CD4-positive, alpha-beta memory T cell (primary cell): ENCODE data around the gene OR4D1. TPM values are rescaled to one million over a fixed set of nuclear protein-coding genes. Genes with fewer than 3 reads are reported as not detected.
"Not testable (repeated sequence)": the region's sequence is repeated elsewhere in the genome, so short reads cannot be mapped to it uniquely, and the experiment has no call there.

ENCODE experiments used
- CTCF ChIA-PET: fragments of 350-600 bp; sonication (Branson Sonifier 250); formaldehyde crosslinking; loops from one replicate; lab custom pipeline; 2021; ENCODE audit warnings: inconsistent platforms; ENCODE audit not compliant: partially characterized antibody; lab: Charles Lee
- POLR2A ChIA-PET: fragments of 350-600 bp; sonication (Branson Sonifier 250); formaldehyde crosslinking; loops from one replicate; lab custom pipeline; 2021; ENCODE audit not compliant: partially characterized antibody; lab: Charles Lee
- DNase-seq, 5 donors: peaks; one replicate each; pipeline versions ENCODE4 v3.0.0 to v3.0.0-alpha.2; 2020 to 2022; ENCODE audit warnings: mixed read lengths in 1 of 5
- H3K27ac ChIP-seq: one replicate; pipeline ENCODE4 v1.7.0; 2013; ENCODE audit warnings: low read depth, low read length
- H3K27me3 ChIP-seq: 2 replicates; pipeline ENCODE4 v1.7.0; 2013; ENCODE audit warnings: mild to moderate bottlenecking, low read length, moderate library complexity; ENCODE audit not compliant: insufficient read depth
- H3K36me3 ChIP-seq: 2 replicates; pipeline ENCODE4 v1.7.0; 2013; ENCODE audit warnings: mild to moderate bottlenecking, low read length, moderate library complexity; ENCODE audit not compliant: insufficient read depth
- H3K4me1 ChIP-seq: 2 replicates; pipeline ENCODE4 v1.7.0; 2013; ENCODE audit warnings: mild to moderate bottlenecking, low read length, moderate library complexity; ENCODE audit not compliant: insufficient read depth
- H3K4me3 ChIP-seq, 2 donors: one replicate each; pipeline ENCODE4 v1.7.0; 2013; ENCODE audit warnings: low read length in 2 of 2, mild to moderate bottlenecking in 1 of 2
- H3K9me3 ChIP-seq, 2 donors: one replicate each; pipeline ENCODE4 v1.7.0; 2013; ENCODE audit warnings: low read length in 2 of 2, control low read depth in 1 of 2; ENCODE audit not compliant: control insufficient read depth in 1 of 2
- H3K27ac Mint-ChIP-seq, 7 donors: one replicate each; pipeline ENCODE4 v1.8.0; 2020 to 2021; ENCODE audit warnings: mixed read lengths in 7 of 7, mild to moderate bottlenecking in 6 of 7, inconsistent platforms in 3 of 7, moderate library complexity in 3 of 7
- H3K27me3 Mint-ChIP-seq, 2 donors: one replicate each; pipeline ENCODE4 v1.8.0; 2020 to 2021; ENCODE audit warnings: mixed read lengths in 2 of 2
- H3K36me3 Mint-ChIP-seq, 2 donors: one replicate each; pipeline ENCODE4 v1.8.0; 2020 to 2021; ENCODE audit warnings: mixed read lengths in 2 of 2, inconsistent platforms in 1 of 2, mild to moderate bottlenecking in 1 of 2
- H3K4me1 Mint-ChIP-seq, 4 donors: one replicate each; pipeline ENCODE4 v1.8.0; 2020 to 2021; ENCODE audit warnings: mixed read lengths in 4 of 4, mild to moderate bottlenecking in 1 of 4
- H3K4me3 Mint-ChIP-seq, 8 donors: one replicate each; pipeline ENCODE4 v1.8.0; 2020 to 2021; ENCODE audit warnings: mixed read lengths in 8 of 8, mild to moderate bottlenecking in 7 of 8, moderate library complexity in 6 of 8, inconsistent platforms in 3 of 8
- H3K9me3 Mint-ChIP-seq, 8 donors: one replicate each; pipeline ENCODE4 v1.8.0; 2020 to 2021; ENCODE audit warnings: mixed read lengths in 8 of 8, mild to moderate bottlenecking in 5 of 8, inconsistent platforms in 3 of 8, moderate library complexity in 1 of 8
- intact Hi-C: fragments of 100-400 bp; cut with micrococcal nuclease; formaldehyde crosslinking; loops from one replicate; pipeline ENCODE4 v1.15.1; 2023
- polyA plus RNA-seq, 2 donors: library from polyadenylated mRNA; unstranded; fragments of 300-500 nt; fragmentation: Illumina TruSeq; gene quantifications; one replicate each; pipeline ENCODE4 v1.2.3, GENCODE V29; 2021
- total RNA-seq, 2 experiments: library from RNA; stranded (reverse); gene quantifications; one replicate each; pipeline ENCODE4 v1.2.3, GENCODE V29; 2021

OR4D1 gene
- total RNA-seq: 1 to 10 TPM; 2.0 to 2.2 TPM
- polyA plus RNA-seq: 1 to 10 TPM; 1.9 to 2.0 TPM

DNA sequence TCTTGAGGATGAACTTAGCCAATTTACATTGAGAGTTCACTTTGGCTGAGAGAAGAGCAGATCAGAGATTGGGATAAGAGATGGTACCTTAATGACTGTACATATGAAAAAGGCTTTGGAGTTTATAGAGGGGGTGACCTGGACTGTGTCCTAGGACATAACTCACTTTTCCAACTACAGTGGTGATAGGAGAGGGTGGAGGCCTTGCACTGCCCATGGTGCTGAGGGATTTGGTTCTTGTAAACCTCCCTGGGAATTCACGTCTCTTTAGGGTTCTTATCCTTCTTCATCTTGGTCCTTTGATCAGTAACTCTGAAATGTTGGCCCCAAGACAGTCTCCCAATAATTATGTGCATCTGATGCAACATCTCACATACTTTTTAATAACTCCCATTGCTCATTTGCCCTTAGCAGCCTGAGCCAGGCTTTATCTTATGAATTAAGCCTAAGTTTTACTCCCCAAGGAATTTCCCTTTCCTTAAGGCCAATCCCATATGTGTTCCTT lies at the start of gene OR4D1:
TSS of gene OR4D1 (plus strand) at position 455 of the 505 bp plus-strand sequence. CDS start 6,770 bp downstream, outside the sequence.
- peaks cover 26% of the 10 kb centered on the region for H3K4me1 ChIP-seq
- Mint-ChIP-seq H3K27ac (peak within 1 kb of the TSS in 4 of 7 donors; percentile 8 to 47 (median 20)), H3K36me3 (peaks cover 35 to 42% of the 10 kb centered on the region in 2 donors), H3K9me3 (peaks cover 3 to 50% (median 41%) of the 10 kb centered on the region in 8 donors), H3K27me3 (no peaks in the 10 kb centered on the region), H3K4me1 (peaks cover 30 to 37% (median 32%) of the 10 kb centered on the region in 4 donors), H3K4me3 (peak within 1 kb of the TSS in 1 of 8 donors; percentile 10)
- ChIA-PET POLR2A (interaction anchor here (0.6 to 2.4 kb wide), 2 partner anchors 9 to 27 kb away, joined by 3 to 7 read pairs; no protein-coding TSS in a partner anchor), CTCF (interaction anchor here (1.5 to 2.6 kb wide), 2 partner anchors 12 to 18 kb away, joined by 5 to 8 read pairs; no protein-coding TSS in a partner anchor)
- no peaks in the 10 kb centered on the region for H3K27me3 ChIP-seq
- no peaks in the 10 kb centered on the region for H3K9me3 ChIP-seq
- no peak for DNase-seq
- H3K4me3 ChIP-seq: no peak within 1 kb of the TSS
- H3K36me3 ChIP-seq: no peaks in the 10 kb centered on the region
- H3K27ac ChIP-seq: no peak within 1 kb of the TSS
- intact Hi-C loops: no loop called here

DNA sequence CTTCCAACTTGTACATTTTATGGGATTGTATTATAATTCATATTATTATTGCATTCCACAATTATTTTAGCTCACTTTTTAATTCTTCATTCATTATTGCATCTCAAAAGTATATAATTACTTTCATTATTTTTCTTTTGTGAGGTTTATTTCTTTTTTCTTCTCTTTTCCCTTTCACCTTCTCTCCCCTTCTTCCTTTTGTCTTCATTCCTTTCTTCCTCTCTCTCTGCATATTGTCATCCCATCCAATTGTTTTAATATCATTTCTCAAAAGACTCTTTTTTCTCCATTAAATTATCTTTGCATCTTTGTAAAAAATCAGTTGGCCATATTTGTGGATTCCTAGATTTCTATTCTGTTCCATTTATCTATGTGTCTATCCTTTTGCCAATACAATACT lies 47.7 kb upstream of the OR4D1 start:
- Histone ChIP-seq H3K4me3 (no peak overlapping the region), H3K4me1 (no peaks in the 10 kb centered on the region), H3K36me3 (no peaks in the 10 kb centered on the region), H3K9me3 (no peaks in the 10 kb centered on the region), H3K27ac (no peak overlapping the region), H3K27me3 (no peaks in the 10 kb centered on the region)
- Mint-ChIP-seq H3K36me3 (peaks cover 0 to under 1% of the 10 kb centered on the region in 2 donors), H3K27me3 (no peaks in the 10 kb centered on the region), H3K4me3 (no peak overlapping the region), H3K9me3 (no peaks in the 10 kb centered on the region), H3K27ac (no peak overlapping the region), H3K4me1 (peaks cover 0 to 2% (median 0%) of the 10 kb centered on the region in 4 donors)
- CTCF ChIA-PET: interaction anchor here (1.0 to 1.4 kb wide), 4 partner anchors 10 to 266 kb away, joined by 3 to 4 read pairs (median 3); no protein-coding TSS in a partner anchor
- no peak for DNase-seq
- intact Hi-C loops: no loop called here
- POLR2A ChIA-PET: no interaction called here

DNA sequence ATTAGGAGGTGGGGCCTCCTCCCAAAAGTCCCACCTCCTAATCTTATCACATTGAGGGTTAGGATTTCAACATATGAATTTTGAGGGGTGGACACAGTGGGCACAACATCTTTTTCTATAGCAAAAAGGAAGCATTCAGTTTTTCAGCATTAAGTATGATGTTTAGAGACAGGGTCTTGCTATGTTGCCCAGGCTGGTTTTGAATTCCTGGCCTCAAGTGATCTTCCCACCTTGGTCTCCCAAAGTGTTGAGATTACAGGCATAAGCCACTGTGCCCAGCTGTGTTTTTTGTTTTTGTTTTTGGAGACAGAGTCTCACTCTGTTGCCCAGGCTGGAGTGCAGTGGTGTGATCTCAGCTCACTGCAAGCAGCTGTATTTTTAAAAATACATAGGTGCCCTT lies 46.3 kb upstream of the OR4D1 start:
- intact Hi-C loops, DNase-seq, H3K4me3 Mint-ChIP-seq, H3K36me3 ChIP-seq, H3K4me3 ChIP-seq, H3K27me3 ChIP-seq, H3K4me1 ChIP-seq, H3K27me3 Mint-ChIP-seq, H3K27ac ChIP-seq, POLR2A ChIA-PET, H3K9me3 Mint-ChIP-seq, H3K36me3 Mint-ChIP-seq, H3K9me3 ChIP-seq, H3K4me1 Mint-ChIP-seq: not testable (repeated sequence)
- CTCF ChIA-PET: interaction anchor here (1.4 to 1.6 kb wide), 3 partner anchors 9 to 98 kb away, joined by 3 to 5 read pairs (median 4); no protein-coding TSS in a partner anchor
- peak overlapping the region in 1 of 7 donors; percentile 31 for H3K27ac Mint-ChIP-seq

DNA sequence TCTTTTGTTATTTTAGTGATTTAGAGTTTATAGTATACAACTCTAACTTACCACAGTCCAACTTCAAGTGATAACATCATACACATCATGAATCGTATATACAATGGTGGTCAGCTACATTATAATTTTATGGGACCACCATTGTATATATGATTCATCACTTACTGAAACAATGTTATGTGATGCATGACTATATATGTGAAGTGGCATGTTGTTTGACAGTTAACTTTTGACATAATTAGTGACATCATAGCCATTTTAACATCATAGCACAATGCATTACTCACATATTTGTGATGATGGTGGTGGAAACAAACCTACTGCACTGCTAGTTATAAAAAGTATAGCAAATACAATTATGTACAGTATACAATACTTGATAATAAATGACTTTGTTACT lies 43.1 kb upstream of the OR4D1 start:
- DNase-seq: no peak
- H3K27ac Mint-ChIP-seq: no peak overlapping the region
- no peak overlapping the region for H3K27ac ChIP-seq
- H3K36me3 ChIP-seq: no peaks in the 10 kb centered on the region
- no peak overlapping the region for H3K4me3 Mint-ChIP-seq
- no peaks in the 10 kb centered on the region for H3K9me3 ChIP-seq
- H3K36me3 Mint-ChIP-seq: no peaks in the 10 kb centered on the region
- H3K27me3 Mint-ChIP-seq: no peaks in the 10 kb centered on the region
- H3K4me3 ChIP-seq: no peak overlapping the region
- H3K4me1 Mint-ChIP-seq: no peaks in the 10 kb centered on the region
- CTCF ChIA-PET: interaction anchor here (0.9 kb wide), 1 partner anchor 9 kb away, joined by 3 read pairs; no protein-coding TSS in a partner anchor
- intact Hi-C loops: no loop called here
- no peaks in the 10 kb centered on the region for H3K4me1 ChIP-seq
- H3K27me3 ChIP-seq: no peaks in the 10 kb centered on the region
- no peaks in the 10 kb centered on the region for H3K9me3 Mint-ChIP-seq
- POLR2A ChIA-PET: no interaction called here

DNA sequence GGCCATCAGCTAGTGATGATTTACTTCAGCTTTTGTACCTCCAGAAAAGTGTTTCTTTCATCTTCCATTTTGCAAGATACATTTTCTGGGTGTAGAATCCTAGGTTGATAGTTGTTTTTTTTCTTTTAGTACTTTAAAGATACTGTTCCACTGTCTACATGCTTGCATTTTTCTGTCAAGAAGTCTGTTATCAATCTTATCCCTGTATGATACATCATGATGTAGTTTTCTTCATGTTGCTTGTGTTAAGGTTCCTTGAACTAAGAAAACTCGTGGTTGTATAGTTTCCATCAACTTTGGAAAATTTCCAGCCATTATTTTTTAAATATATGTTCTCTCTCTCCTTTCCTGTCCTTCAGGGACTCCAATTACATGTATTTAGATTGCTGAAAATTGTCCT lies 40.9 kb upstream of the OR4D1 start:
- intact Hi-C loops: no loop called here
- Mint-ChIP-seq H3K36me3 (no peaks in the 10 kb centered on the region), H3K4me3 (no peak overlapping the region), H3K27me3 (peaks cover 0 to 3% of the 10 kb centered on the region in 2 donors), H3K4me1 (no peaks in the 10 kb centered on the region), H3K27ac (no peak overlapping the region), H3K9me3 (no peaks in the 10 kb centered on the region)
- Histone ChIP-seq H3K27ac (no peak overlapping the region), H3K36me3 (no peaks in the 10 kb centered on the region), H3K27me3 (no peaks in the 10 kb centered on the region), H3K4me3 (no peak overlapping the region), H3K9me3 (no peaks in the 10 kb centered on the region), H3K4me1 (no peaks in the 10 kb centered on the region)
- no peak for DNase-seq
- ChIA-PET CTCF (interaction anchor here (0.7 to 1.3 kb wide), 2 partner anchors 63 to 66 kb away, joined by 3 to 4 read pairs; no protein-coding TSS in a partner anchor), POLR2A (interaction anchor here (0.7 kb wide), 1 partner anchor 65 kb away, joined by 3 read pairs; no protein-coding TSS in a partner anchor)

DNA sequence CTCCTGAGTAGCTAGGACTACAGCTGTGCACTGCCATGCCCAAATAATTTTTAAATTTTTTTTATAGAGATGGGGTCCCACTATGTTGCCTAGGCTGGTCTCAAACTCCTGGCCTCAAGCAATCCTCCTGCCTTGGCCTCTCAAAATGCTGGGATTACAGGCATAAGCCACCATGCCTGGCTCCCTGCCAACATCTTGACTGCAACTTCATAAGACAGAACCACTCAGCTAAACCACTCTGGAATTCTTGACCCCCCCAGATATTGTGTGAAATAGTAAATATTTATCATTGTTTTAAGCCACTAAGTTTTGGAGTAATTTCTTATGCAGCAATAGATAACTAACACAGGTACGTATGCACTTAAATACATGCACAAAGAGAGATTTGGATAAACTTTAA lies 39.0 kb upstream of the OR4D1 start:
- no peak overlapping the region for H3K27ac Mint-ChIP-seq
- Histone ChIP-seq H3K4me1 (no peaks in the 10 kb centered on the region), H3K27me3 (no peaks in the 10 kb centered on the region), H3K36me3 (no peaks in the 10 kb centered on the region), H3K9me3 (no peaks in the 10 kb centered on the region), H3K27ac (no peak overlapping the region), H3K4me3 (no peak overlapping the region)
- peaks cover 0 to 3% of the 10 kb centered on the region in 2 donors for H3K27me3 Mint-ChIP-seq
- DNase-seq: no peak
- CTCF ChIA-PET: no interaction called here
- H3K36me3 Mint-ChIP-seq: no peaks in the 10 kb centered on the region
- POLR2A ChIA-PET: no interaction called here
- no peak overlapping the region for H3K4me3 Mint-ChIP-seq
- intact Hi-C loops: no loop called here
- no peaks in the 10 kb centered on the region for H3K9me3 Mint-ChIP-seq
- peaks cover 0 to 4% (median 2%) of the 10 kb centered on the region in 4 donors for H3K4me1 Mint-ChIP-seq

DNA sequence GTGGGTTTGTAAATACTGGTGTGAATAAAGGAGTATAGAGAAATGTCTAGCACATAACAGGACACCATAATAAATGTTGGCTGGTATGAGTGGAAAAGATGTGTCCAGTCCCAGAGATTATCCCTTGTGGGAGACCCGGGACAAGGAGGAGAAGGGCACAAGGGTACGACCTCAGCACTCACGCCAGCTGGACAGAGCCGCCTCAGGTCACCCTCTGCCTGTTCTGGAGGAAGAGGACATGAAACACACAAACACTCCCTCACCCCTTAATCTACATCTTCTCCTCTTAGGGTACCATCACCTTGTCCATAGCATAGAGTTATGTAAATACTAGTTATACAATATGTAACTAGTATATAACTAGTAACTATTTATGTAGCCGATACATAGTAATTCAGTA lies 38.2 kb upstream of the OR4D1 start:
- H3K9me3 Mint-ChIP-seq: no peaks in the 10 kb centered on the region
- no peak for DNase-seq
- no peak overlapping the region for H3K27ac Mint-ChIP-seq
- H3K36me3 Mint-ChIP-seq: no peaks in the 10 kb centered on the region
- no peak overlapping the region for H3K4me3 Mint-ChIP-seq
- H3K4me3 ChIP-seq: no peak overlapping the region
- ChIA-PET POLR2A (no interaction called here), CTCF (interaction anchor here (1.3 to 5.9 kb wide), 6 partner anchors 9 to 251 kb away, joined by 3 to 58 read pairs (median 12); no protein-coding TSS in a partner anchor)
- intact Hi-C loops: no loop called here
- no peaks in the 10 kb centered on the region for H3K36me3 ChIP-seq
- peaks cover 0 to 3% of the 10 kb centered on the region in 2 donors for H3K27me3 Mint-ChIP-seq
- no peaks in the 10 kb centered on the region for H3K27me3 ChIP-seq
- H3K4me1 ChIP-seq: no peaks in the 10 kb centered on the region
- no peak overlapping the region for H3K27ac ChIP-seq
- no peaks in the 10 kb centered on the region for H3K9me3 ChIP-seq
- H3K4me1 Mint-ChIP-seq: peaks cover 0 to 4% (median 2%) of the 10 kb centered on the region in 4 donors
